Measurements from ENCODE around the gene UCP3.

DNA sequence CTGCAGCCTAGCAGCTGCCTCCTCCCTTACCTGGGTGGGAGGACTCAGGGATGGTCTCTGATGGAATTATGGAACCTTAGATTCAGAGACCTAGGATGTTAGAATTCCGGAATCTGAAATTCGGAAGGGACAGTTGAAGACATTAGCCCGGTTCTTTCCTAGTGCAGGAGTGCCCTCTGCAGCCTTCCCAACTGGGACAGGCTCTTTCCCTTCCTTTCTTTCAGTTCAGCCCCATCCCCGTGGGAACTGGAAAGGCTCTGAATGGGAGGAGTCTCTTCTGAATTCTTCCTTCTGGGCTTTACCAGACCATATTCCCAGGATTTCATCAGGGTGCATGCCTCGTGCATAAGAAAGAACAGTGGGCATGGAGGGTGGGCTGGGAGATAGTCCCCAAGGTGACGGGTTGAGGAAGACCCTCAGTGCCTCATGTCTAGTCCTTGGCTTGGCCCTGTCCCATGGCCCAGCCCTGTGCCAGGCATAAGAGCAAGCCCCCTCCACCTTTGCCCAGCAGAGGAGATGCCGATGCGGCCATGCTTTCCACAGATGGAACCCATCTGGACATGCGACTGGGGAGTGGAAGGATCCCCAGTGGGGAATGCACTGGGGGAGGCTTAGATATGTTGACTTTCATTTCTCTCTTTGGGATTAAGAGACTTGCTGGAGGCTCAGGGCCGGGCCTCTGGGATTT lies 43.7 kb downstream of the UCP3 start:
- TF ChIP-seq, protein P1, sequence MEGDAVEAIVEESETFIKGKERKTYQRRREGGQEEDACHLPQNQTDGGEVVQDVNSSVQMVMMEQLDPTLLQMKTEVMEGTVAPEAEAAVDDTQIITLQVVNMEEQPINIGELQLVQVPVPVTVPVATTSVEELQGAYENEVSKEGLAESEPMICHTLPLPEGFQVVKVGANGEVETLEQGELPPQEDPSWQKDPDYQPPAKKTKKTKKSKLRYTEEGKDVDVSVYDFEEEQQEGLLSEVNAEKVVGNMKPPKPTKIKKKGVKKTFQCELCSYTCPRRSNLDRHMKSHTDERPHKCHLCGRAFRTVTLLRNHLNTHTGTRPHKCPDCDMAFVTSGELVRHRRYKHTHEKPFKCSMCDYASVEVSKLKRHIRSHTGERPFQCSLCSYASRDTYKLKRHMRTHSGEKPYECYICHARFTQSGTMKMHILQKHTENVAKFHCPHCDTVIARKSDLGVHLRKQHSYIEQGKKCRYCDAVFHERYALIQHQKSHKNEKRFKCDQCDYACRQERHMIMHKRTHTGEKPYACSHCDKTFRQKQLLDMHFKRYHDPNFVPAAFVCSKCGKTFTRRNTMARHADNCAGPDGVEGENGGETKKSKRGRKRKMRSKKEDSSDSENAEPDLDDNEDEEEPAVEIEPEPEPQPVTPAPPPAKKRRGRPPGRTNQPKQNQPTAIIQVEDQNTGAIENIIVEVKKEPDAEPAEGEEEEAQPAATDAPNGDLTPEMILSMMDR (optimal IDR thresholded peaks at IDR 0.05 in 1 of 3, IDR thresholded peaks at IDR 0.05 in 1 of 3, conservative IDR thresholded peaks at IDR 0.05 in 1 of 3; ENCODE audit: extremely low read depth in 1 of 3, insufficient read depth in 2 of 3, low read length in 3 of 3): no peak
- no peak for TF ChIP-seq EZH2 (IDR thresholded peaks at IDR 0.05; ENCODE audit: low read length)

All from keratinocyte (primary cell).